ENCODE data around the gene MGAT4D.

The MGAT4D gene

GRCh38 chr4:140472156-140472555 lies 25.9 kb downstream of the MGAT4D start:
- H3K4me3 ChIP-seq (ENCODE audit: low read depth, low read length) = no peak overlapping the region
- CTCF ChIA-PET = interaction anchor here (0.9 kb wide), 1 partner anchor 34 kb away, joined by 3 read pairs; no protein-coding TSS in a partner anchor
- no peak for TF ChIP-seq CTCF (IDR thresholded peaks at IDR 0.05; ENCODE audit: insufficient read depth, low read length, missing control alignments)
- POLR2A ChIA-PET = no interaction called here
- DNase-seq (ENCODE audit: low read depth, low spot score) = no peak

GRCh38 chr4:140469791-140470733 lies 28.0 kb downstream of the MGAT4D start:
- ChIA-PET POLR2A (no interaction called here), CTCF (no interaction called here)
- TF ChIP-seq CTCF (IDR thresholded peaks at IDR 0.05; ENCODE audit: insufficient read depth, low read length, missing control alignments) = no peak
- DNase-seq (ENCODE audit: low read depth, low spot score) = no peak
- H3K4me3 ChIP-seq (ENCODE audit: low read depth, low read length) = no peak overlapping the region

- no peak for DNase-seq (ENCODE audit: low read depth, low spot score)
- CTCF ChIA-PET = no interaction called here
- H3K4me3 ChIP-seq (ENCODE audit: low read depth, low read length) = no peak overlapping the region
- POLR2A ChIA-PET = no interaction called here
- no peak for TF ChIP-seq CTCF (IDR thresholded peaks at IDR 0.05; ENCODE audit: insufficient read depth, low read length, missing control alignments)
These were observed 31.9 kb downstream of the MGAT4D start for GRCh38 chr4:140466146-140466545.

GRCh38 chr4:140463614-140464013 lies 34.5 kb downstream of the MGAT4D start:
- TF ChIP-seq CTCF (IDR thresholded peaks at IDR 0.05; ENCODE audit: insufficient read depth, low read length, missing control alignments) = no peak
- no peak for DNase-seq (ENCODE audit: low read depth, low spot score)
- H3K4me3 ChIP-seq (ENCODE audit: low read depth, low read length) = no peak overlapping the region
- ChIA-PET CTCF (no interaction called here), POLR2A (no interaction called here)

GRCh38 chr4:140463182-140463581 lies 34.9 kb downstream of the MGAT4D start:
- CTCF ChIA-PET = no interaction called here
- TF ChIP-seq CTCF (IDR thresholded peaks at IDR 0.05; ENCODE audit: insufficient read depth, low read length, missing control alignments) = no peak
- no peak for DNase-seq (ENCODE audit: low read depth, low spot score)
- H3K4me3 ChIP-seq (ENCODE audit: low read depth, low read length) = no peak overlapping the region
- POLR2A ChIA-PET = no interaction called here

GRCh38 chr4:140450352-140450751 lies 47.7 kb downstream of the MGAT4D start:
- CTCF ChIA-PET = no interaction called here
- DNase-seq (ENCODE audit: low read depth, low spot score) = no peak
- no peak for TF ChIP-seq CTCF (IDR thresholded peaks at IDR 0.05; ENCODE audit: insufficient read depth, low read length, missing control alignments)
- POLR2A ChIA-PET = no interaction called here
- no peak overlapping the region for H3K4me3 ChIP-seq (ENCODE audit: low read depth, low read length)

All from AG04449 (cell line).